T-helper 2 cell (primary cell): ENCODE results near the gene ISG15.
A peak's percentile ranks its signal among the peaks of the same experiment; 100 is the strongest.
"Not testable (repeated sequence)": the region's sequence is repeated elsewhere in the genome, so short reads cannot be mapped to it uniquely, and the experiment has no call there.

Source experiments
- DNase-seq, 5 experiments: peaks; one replicate each; pipeline versions ENCODE4 v3.0.0 to v3.0.0-alpha.2; 2012 to 2022

Gene ISG15

DNA sequence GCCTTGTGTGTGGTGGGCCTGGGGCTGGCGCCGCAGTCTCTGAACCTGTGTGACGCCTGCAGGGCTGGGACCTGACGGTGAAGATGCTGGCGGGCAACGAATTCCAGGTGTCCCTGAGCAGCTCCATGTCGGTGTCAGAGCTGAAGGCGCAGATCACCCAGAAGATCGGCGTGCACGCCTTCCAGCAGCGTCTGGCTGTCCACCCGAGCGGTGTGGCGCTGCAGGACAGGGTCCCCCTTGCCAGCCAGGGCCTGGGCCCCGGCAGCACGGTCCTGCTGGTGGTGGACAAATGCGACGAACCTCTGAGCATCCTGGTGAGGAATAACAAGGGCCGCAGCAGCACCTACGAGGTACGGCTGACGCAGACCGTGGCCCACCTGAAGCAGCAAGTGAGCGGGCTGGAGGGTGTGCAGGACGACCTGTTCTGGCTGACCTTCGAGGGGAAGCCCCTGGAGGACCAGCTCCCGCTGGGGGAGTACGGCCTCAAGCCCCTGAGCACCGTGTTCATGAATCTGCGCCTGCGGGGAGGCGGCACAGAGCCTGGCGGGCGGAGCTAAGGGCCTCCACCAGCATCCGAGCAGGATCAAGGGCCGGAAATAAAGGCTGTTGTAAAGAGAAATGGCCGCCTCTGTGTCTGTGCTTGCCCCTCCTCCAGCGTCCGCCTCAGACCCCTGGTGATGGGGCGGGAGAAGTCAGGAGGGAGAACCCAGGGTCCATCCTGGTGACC is 788 bp downstream of the ISG15 start:
- peak in 3 of 5 experiments; percentile 10 to 74 (median 28) for DNase-seq

DNA sequence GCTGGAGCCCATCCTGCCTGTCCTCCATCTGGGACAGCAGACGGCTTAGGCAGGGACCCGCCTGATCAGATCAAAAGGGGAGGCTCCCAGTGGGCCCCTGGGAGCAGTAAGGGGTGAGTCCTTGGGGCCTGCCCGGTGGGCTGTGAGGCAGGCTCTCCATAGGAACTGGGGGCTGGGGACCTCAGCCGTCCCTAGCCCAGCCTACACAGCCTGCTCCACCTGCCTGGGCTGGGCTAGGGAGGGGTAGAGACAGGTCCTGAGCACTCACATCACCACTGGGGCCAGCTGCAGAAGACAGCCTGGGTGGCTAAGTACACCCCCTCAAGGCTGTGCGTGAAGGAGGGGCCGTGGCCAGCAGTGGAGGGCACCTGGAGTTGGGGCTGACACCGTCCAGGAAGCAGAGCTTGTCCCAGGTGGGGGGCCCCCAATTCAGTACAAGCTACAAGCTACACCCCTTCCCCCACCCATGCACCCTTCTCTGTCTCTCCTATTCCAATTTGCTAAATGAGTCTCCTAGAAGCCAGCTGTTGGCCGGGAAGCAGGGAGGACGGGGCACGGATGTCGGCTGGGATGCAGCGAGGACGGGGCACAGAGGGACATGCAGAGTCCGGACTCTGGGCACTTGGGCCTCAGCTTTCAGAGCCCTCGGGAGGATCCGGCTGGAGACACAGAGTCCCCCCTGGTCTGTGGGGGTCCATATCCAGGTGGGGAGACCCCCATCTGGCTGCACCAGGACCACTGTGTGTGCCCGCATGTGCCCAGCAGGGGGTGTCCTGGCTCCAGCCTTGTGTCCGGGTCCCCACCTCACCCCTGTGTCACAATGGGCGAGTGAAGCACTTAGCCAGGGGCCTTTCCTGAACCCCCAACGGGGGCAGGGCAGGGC is 1.7 kb downstream of the ISG15 start:
- DNase-seq = no peak

DNA sequence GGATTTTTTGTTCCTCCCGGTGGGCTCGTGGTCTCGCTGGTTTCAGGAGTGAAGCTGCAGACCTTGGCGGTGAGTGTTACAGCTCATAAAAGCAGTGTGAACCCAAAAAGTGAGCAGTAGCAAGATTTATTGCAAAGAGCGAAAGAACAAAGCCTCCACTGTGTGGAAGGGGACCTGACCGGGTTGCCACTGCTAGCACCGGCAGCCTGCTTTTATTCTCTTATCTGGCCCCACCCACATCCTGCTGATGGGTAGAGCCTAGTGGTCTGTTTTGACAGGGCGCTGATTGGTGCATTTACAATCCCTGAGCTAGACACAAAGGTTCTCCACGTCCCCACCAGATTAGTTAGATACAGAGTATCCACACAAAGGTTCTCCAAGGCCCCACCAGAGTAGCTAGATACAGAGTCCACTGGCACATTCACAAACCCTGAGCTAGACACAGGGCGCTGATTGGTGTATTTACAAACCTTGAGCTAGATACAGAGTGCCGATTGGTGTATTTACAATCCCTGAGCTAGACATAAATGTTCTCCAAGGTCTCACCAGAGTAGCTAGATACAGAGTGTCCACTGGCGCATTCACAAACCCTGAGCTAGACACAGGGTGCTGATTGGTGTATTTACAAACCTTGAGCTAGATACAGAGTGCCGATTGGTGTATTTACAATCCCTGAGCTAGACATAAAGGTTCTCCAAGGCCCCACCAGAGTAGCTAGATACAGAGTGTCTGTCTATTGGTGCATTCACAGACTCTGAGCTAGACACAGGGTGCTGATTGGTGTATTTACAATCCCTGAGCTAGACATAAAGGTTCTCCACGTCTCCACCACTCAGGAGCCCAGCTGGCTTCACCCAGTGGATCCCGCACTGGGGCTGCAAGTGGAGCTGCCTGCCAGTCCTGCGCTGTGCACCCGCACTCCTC is 4.4 kb downstream of the ISG15 start:
- DNase-seq = peak in 1 of 5 experiments; percentile 2

DNA sequence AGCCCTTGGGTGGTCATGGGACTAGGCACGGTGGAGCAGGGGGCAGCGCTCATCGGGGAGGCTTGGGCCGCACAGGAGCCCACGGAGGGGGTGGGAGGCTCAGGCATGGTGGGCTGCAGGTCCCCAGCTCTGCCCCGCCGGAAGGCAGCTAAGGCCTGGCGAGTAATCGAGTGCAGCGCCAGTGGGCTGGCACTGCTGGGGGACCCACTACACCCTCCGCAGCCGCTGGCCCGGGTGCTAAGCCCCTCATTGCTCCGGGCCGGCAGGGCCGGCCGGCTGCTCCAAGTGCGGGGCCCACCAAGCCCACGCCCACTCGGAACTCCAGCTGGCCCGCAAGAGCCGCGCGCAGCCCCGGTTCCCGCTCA is 5.0 kb downstream of the ISG15 start:
- not testable (repeated sequence) for DNase-seq

DNA sequence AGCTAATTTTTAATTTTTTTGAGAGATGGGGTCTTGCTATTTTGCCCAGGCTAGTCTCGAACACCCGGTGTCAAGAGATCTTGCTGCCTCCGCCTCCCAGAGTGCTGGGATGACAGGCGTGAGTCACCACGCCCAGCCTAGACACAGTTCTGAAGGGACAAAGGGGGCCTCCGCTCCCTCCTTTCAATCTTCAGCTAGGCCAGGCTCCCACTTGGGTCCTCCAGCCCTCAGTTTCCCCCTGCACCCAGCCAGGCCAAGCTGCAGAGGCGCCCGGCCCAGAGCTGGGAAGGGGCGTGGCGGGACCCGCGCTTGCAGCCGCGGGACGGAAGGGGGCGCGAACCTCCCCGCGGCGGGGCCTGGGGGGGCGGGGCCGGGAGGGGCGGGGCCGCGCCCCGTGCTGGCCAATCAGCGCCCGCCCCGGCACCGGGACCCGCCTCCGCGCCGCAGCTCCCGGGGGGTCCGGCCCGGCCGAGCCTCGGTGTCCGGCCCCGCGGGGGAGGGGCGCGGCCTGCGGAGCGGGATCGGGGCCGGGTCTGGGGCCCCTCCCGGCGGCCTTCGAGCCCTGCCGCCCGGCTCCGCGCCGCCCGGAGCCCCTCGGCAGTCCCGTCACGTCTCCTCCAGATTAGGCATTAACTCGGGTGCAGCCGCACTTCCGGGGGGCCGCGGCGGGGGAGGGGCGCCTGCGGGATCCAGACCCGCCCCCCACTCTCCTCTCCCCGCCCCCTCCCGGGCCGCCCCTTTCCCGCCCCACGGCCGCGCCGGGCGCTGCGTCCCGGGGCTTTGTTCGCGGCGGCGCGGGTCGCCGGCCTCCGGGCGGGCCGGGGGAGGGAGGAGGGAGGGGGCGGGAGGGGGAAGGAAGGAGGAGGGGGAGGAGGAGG is 6.1 kb downstream of the ISG15 start:
- DNase-seq = peak; percentile 67 to 83 (median 70)

DNA sequence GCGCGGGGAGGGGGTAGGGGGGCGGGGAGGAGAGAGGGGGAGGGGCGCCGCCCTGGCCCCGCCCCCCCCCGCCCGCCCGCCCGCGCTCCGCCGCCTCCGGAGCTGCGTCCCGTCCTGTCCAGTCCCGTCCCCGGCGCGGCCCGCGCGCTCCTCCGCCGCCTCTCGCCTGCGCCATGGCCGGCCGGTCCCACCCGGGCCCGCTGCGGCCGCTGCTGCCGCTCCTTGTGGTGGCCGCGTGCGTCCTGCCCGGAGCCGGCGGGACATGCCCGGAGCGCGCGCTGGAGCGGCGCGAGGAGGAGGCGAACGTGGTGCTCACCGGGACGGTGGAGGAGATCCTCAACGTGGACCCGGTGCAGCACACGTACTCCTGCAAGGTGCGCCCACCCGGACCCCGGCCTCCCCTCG is 6.7 kb downstream of the ISG15 start, which contains the start of gene AGRN:
Gene AGRN, plus strand, starts transcription at position 121 of the 405 bp plus-strand sequence. Its CDS starts 53 bp downstream, at position 174.
- DNase-seq = no peak

DNA sequence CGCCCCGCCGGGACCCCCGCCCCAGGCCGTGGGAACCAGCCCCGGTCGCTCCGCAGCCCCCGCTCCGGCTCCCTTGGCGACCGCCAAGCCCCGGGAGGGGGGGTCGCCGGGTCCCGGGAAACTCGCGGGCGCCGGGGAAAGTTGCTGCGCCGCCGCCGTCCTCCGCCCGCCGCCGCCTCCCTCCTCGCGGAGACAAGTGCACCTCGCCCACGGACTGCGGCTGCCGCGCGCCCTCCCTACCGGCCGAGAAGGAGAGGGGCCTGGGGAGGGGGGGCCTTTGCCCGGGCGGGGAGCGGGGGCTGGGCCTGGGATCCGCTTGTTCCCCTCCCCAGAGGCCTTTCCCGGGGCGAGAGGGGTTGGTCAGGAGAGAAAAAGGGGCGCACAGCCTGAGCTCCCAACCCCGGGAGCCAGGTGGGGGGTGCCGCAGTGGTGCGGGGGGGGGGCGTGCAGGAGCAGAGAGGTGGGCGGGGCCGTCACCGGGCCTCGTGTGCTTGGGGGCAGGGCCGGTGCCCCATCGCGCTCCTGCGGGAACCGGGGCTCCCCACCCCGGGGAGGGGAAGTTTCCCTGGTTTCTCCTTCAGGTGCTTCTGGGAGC is 7.2 kb downstream of the ISG15 start:
- DNase-seq = no peak

DNA sequence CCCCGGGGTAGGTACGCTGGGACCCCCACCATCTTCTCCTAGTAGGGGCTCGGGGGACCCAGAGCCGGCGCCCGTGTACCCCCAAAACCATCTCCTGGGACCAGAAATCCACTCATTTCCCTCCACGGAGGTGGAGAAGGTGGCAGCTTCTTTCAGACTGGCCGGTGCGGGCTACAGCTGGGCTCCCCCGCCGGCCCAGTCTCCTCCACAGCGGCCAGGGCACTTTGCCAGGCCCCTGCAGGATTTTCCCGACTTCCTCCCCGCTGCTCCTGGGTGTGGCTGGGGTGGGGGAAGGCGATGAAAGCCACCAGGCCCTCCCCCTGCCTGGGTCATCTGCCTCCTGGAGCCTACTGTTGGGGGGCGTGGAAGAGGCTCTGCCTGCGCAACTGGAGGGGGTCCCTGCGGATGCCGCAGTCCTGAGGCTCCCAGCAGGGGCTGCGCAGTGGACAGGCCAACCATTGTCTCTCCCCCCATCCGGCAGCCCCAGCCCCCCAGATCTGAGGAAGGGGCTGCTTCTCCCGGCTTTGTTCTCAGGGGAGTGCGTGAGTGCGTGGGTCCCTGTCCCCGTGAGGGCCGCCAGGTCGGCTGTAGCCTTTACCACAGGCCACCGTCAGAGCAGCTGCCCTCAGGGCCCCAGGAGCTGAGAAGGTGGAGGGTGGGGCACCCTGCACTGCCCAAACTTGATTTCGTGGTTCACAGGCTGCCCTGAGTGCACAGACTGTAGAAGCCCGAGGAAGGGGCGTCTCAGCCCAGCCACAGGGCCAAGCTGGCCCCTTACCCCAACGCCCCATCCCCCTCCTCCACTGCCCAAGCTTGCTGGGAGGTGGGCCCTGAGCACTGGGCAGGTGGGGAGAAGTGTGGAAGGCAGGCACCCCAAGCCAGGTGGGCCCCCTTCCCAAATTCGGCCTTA is 8.0 kb downstream of the ISG15 start:
- no peak for DNase-seq

DNA sequence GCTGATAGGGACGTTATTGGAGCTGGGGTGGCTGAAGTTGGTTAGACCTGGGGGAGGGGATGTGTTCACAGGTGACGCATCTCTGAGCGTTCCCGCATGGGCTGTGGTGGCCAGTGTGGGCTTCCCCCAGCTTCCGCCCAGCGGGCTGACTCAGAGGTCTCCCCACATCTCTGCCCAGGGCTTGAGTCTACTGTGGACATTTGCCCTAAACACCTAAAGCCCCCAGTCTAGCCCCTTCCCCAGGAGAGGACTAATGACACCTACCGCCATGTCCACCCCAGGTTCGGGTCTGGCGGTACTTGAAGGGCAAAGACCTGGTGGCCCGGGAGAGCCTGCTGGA is 8.6 kb downstream of the ISG15 start:
- no peak for DNase-seq

DNA sequence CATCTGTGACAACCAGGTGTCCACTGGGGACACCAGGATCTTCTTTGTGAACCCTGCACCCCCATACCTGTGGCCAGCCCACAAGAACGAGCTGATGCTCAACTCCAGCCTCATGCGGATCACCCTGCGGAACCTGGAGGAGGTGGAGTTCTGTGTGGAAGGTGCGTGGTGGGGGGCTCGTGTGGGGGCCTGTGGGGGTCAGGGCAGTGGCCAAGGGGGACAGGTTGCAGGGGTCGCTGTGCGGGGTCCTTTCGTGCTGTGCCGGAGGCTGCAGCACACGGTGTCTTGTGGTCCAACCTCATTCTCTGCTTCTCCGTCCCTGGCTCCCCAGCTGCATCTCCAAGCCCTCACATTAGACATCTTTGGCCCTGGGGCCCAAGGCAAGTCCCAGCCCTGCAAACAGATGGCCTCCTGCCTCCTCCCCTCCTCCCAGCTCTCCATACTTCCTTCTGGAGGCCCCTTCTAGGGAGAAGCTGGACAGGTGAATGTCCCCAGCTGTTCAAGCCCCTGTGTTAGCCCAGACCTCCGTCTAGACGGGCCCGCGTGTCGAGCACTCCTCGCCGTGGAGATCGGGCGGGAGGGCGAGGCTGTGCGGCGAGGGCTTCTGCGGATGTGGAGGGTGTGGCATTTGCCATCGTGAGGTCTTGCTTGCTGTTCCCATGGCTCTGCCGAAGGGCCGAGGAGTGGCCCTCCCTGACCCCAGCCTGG is 9.2 kb downstream of the ISG15 start:
- DNase-seq = no peak

DNA sequence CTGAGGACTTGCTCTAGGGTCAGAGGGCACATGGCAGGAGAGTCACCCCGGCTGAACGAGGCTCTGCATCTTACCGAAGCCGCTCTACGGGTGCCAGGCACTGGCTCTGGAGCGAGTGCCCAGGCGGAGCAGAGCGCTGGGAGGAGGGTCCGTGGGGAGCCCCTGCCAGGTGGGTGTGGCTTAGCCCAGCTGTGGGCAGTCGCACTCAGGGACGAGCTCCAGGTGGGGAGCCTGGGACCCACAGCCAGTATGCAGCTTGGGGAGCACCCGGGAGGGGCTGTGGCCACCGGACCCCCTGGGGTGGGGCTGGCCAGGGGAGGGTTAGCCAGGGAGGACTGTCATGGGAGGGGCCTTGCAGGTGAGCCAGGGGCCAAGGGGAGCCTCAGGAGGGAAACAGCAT is 10.4 kb downstream of the ISG15 start:
- no peak for DNase-seq

DNA sequence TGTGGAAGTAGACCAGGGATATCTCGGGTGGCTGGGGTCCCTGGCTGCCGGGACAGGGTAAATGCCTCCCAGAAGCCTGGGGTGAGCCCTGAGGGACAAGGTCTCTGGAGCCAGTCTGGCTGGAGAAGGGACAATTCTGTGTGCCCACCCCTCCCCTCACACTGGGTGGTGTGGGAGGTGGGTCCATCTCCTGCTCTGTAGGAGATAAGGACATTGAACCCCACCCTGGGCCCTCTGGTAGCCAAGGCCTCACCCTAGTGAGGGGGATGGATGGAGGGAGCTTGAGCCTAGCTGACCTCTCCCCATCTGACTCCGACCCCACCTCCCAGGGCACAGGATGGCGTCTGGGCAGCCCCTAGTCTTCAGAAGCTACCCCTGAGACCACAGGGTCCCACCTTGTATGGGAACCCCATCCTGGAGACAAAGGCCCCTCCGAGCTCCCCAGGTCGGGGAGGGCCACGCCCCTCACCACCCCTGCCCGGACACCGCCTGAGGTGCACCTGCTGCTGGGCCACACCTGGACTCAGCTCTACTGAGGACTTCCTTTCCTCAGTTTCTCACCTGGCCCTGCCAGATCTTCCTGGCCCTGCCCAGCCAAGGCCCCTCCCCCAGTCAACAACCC is 11.0 kb downstream of the ISG15 start:
- DNase-seq = no peak

DNA sequence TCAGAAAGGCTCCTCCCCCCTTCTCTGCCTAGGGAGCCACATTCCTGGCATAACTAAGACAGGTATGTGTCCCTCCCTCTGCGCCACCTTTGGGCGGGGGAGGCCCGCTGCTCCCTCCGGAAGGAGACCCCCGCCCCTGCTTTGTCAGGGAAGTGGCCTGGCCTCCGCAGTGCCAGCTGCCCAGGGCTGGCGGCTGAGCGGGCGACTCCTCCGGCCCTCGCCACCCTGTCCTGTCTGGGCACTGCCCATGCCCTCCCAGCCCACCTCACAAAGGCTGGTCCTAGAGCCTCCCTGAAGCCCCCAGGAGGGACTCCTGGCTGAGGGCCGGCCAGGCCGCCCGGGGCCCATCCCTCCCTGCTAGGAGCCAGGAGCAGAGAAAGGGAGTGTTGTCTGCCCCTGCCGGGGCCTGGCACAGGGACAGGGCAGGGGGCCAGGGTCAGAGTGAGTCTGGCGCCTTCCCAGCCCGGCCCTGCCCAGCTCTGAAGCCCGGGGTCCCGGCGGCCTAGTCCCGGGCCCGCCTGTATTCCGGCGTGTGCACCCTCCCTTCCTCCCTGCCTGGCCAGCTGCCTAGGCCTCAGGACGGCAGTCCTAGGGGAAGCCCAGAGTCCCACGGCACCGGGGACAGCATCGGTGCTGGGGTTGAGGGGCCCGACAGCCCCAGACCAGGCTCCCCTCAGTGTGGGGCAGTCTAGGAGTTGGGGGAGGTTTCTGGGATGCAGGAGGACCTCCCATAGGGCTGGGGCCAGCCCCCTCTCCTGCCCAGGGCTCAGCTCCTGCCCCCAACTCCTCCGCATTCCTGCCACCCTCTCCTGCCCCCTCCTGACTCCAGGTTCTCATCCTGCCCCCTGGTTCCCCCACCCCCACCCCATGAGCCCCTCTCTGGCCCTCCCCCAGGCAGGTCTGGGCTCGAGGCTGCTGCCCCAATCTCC is 11.7 kb downstream of the ISG15 start:
- no peak for DNase-seq

DNA sequence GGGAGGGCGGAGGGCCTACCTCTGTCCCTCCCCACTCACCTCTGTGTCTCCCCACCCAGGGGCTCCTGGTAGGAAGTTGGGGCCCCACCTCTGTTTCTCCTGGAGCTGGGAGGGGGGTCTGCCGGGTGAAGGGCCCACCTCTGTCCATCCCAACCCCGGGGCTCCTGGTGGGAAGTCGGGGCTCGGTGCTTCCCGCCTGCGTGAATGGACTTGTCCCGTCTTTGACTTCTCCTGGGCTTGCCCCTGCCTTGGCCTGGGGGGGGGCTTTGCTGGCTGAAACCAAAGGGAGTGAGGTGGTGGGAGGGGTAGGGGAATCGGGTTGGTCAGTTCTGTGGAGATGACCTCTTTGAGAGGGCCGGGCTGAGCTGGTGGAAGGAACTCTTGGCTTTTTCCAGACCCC is 12.4 kb downstream of the ISG15 start:
- DNase-seq = no peak

DNA sequence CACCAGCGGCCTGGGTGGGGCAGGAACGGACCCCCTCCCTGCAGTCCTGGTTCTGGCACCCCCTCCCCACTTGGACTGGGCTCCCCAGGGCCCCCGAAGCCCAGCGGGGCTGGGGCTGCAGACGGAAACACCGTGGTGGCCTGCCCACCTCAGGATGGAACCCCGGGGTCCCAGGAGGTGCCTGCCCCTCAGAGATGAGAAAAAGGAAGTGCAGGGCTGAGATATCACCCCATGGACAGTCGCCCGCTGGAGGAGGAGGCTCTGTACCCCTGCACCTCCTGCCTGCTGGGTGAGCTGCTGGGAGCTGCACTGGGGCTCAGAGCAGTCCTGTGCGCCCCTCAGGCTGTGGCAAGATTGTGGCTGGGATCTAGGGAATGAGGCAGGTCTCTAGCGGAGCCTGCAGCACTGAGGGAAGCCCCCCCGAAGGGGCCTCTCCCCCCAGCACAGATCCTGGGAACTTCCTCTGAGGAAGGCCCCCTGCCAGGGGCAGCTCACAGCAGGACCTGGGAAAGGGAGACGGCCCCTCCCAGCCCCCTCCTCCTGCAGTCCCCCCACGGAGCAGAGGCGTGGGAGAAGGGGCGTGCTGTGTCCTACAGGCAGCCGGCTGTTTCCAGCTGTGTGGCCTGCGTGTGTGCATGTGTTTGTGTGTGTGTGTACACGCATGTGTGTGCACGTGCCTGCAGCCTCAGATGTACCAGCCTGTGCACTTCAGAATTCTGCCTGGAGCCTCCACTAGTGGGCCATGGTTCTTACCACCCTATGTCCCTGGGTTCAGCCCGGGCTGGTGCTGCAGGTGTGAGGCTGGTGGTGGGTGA is 13.5 kb downstream of the ISG15 start:
- DNase-seq = no peak

DNA sequence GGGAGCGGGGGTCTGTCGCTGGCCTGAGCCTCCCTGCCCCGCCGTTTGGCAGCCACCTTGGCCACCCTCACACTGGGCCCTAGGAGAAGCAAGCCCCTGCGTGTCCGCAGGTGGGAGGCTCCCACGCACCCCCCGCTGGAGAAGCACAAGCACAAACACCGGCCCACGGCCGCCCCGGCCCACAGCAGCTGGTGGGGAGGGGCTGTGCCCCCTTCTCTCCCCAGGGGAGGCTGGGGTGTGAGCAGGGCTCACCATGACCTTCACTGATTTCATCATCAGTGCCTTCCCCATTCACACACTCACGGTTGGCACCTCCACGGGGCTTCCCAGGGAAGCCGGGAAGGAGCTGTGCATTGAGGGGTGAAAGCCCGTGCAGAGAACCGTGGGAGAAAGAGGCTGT is 14.5 kb downstream of the ISG15 start:
- DNase-seq = no peak
